SK-N-SH (cell line): ENCODE measurements around the gene STEAP1. TPM values are rescaled to one million over a fixed set of nuclear protein-coding genes. Genes with fewer than 3 reads are reported as not detected.
A peak's percentile ranks its signal among the peaks of the same experiment; 100 is the strongest.
"Not testable (repeated sequence)": the region's sequence is repeated elsewhere in the genome, so short reads cannot be mapped to it uniquely, and the experiment has no call there.

ENCODE experiments used
- CTCF ChIA-PET: fragments of 300-600, 350-600 bp; formaldehyde crosslinking; extraction: SDS; loops from one replicate; lab custom pipeline; 2021; lab: Yijun Ruan, JAX
- POLR2A ChIA-PET: fragments of 350-600 bp; sonication (Branson Sonifier 250); formaldehyde crosslinking; extraction: SDS; loops from one replicate; lab custom pipeline; 2020; ENCODE audit warnings: antibody characterized with exemption, inconsistent platforms; lab: Yijun Ruan, JAX
- DNase-seq: peaks from one replicate; pipeline ENCODE4 v3.0.0; 2012
- H2AFZ ChIP-seq: fragments of 200-600 bp; sonication (generic); 2 replicates; pipeline ENCODE4 v1.8.1; 2016; ENCODE audit warnings: antibody characterized with exemption, mild to moderate bottlenecking, low read depth
- H3F3A ChIP-seq: fragments of 200-600 bp; sonication (generic); replicated peaks from 2 replicates; pipeline ENCODE3; 2016; ENCODE audit warnings: antibody characterized with exemption, mild to moderate bottlenecking; ENCODE audit not compliant: insufficient read depth
- H3K27ac ChIP-seq, 2 experiments: fragments of 200-500 bp in 1 of 2; fragments of 200-600 bp in 1 of 2; sonication (Bioruptor generic) in 1 of 2; sonication (generic), shearing (Covaris generic) in 1 of 2; 2 replicates each; pipeline versions ENCODE4 v1.5.1 to v1.6.1; 2014 to 2016; ENCODE audit warnings: low read depth in 2 of 2, inconsistent platforms in 1 of 2, low read length in 1 of 2, mild to moderate bottlenecking in 1 of 2, mixed read lengths in 1 of 2
- H3K27me3 ChIP-seq: fragments of 200-600 bp; sonication (generic), shearing (Covaris generic); 2 replicates; pipeline ENCODE4 v1.6.1; 2016; ENCODE audit warnings: mixed run types; ENCODE audit not compliant: insufficient read depth
- H3K36me3 ChIP-seq, 2 experiments: fragments of 200-500 bp in 1 of 2; fragments of 200-600 bp in 1 of 2; sonication (Bioruptor generic) in 1 of 2; sonication (generic) in 1 of 2; replicated peaks in 1 of 2; 2 replicates each; pipeline versions ENCODE3 to v1.5.1; 2014 to 2016; ENCODE audit warnings: low read length in 1 of 2, mild to moderate bottlenecking in 1 of 2; ENCODE audit not compliant: insufficient read depth in 2 of 2, control insufficient read depth in 1 of 2
- H3K4me1 ChIP-seq, 2 experiments: fragments of 200-500 bp in 1 of 2; fragments of 200-600 bp in 1 of 2; sonication (Bioruptor generic) in 1 of 2; sonication (generic), shearing (Covaris generic) in 1 of 2; 2 replicates each; pipeline versions ENCODE4 v1.5.1 to v1.6.1; 2014 to 2016; ENCODE audit warnings: low read depth in 1 of 2, low read length in 1 of 2, mixed run types in 1 of 2; ENCODE audit not compliant: insufficient read depth in 2 of 2, control insufficient read depth in 1 of 2
- H3K4me2 ChIP-seq: fragments of 200-600 bp; sonication (generic), shearing (Covaris generic); 2 replicates; pipeline ENCODE4 v1.6.1; 2017; ENCODE audit warnings: mixed run types
- H3K4me3 ChIP-seq, 2 experiments: fragments of 200-500 bp in 1 of 2; fragments of 200-600 bp in 1 of 2; sonication (Bioruptor generic) in 1 of 2; sonication (generic), shearing (Covaris generic) in 1 of 2; 2 replicates each; pipeline versions ENCODE4 v1.5.1 to v1.8.1; 2014 to 2016; ENCODE audit warnings: low read depth in 2 of 2, inconsistent platforms in 1 of 2, low read length in 1 of 2, mild to moderate bottlenecking in 1 of 2, mixed read lengths in 1 of 2, moderate library complexity in 1 of 2
- H3K79me2 ChIP-seq: fragments of 200-600 bp; sonication (generic); 2 replicates; pipeline ENCODE4 v1.8.1; 2017; ENCODE audit warnings: mild to moderate bottlenecking; ENCODE audit not compliant: insufficient read depth
- H3K9ac ChIP-seq: fragments of 200-600 bp; sonication (generic); 2 replicates; pipeline ENCODE4 v1.6.1; 2017; ENCODE audit warnings: mixed run types
- H3K9me2 ChIP-seq: fragments of 200-600 bp; sonication (generic); 2 replicates; pipeline ENCODE4 v1.6.1; 2017; ENCODE audit warnings: mixed run types
- H3K9me3 ChIP-seq: fragments of 200-600 bp; sonication (generic); 2 replicates; pipeline ENCODE4 v1.6.1; 2017; ENCODE audit warnings: mixed run types, mild to moderate bottlenecking, moderate library complexity
- H4K20me1 ChIP-seq: fragments of 200-600 bp; sonication (generic); 2 replicates; pipeline ENCODE4 v1.6.1; 2017; ENCODE audit warnings: mild to moderate bottlenecking, mixed run types; ENCODE audit not compliant: insufficient read depth
- CHD2 ChIP-seq: fragments of 150-350 bp; IDR thresholded peaks from 2 replicates; pipeline ENCODE4 v1.6.1; 2018; ENCODE audit warnings: low read length; ENCODE audit not compliant: partially characterized antibody
- EZH2phosphoT487 ChIP-seq: fragments of 200-600 bp; sonication (generic); IDR thresholded peaks from 2 replicates; pipeline ENCODE4 v1.6.1; 2017; ENCODE audit warnings: low read depth, mixed run types, mild to moderate bottlenecking, antibody characterized with exemption, moderate library complexity, borderline replicate concordance
- FOXJ3 ChIP-seq: sonication (generic); formaldehyde crosslinking; IDR thresholded peaks from 2 replicates; pipeline ENCODE4 v1.5.1; 2020; ENCODE audit warnings: mild to moderate bottlenecking, missing genetic modification reagents
- NRF1 ChIP-seq: IDR thresholded peaks from 2 replicates; pipeline ENCODE4 v1.6.1; 2012; ENCODE audit warnings: low read depth, mild to moderate bottlenecking, low read length
- RAD21 ChIP-seq: IDR thresholded peaks from 2 replicates; pipeline ENCODE4 v1.6.1; 2012; ENCODE audit warnings: mild to moderate bottlenecking, low read length
- RFX5 ChIP-seq: IDR thresholded peaks from 2 replicates; pipeline ENCODE4 v1.6.1; 2012; ENCODE audit warnings: mild to moderate bottlenecking, improper control_type of control experiment, low read length
- RXRA ChIP-seq: IDR thresholded peaks from 2 replicates; pipeline ENCODE4 v1.4.0; 2012; ENCODE audit warnings: low read depth, mild to moderate bottlenecking, borderline replicate concordance
- SMC3 ChIP-seq: IDR thresholded peaks from 2 replicates; pipeline ENCODE4 v1.6.1; 2012; ENCODE audit warnings: low read depth, low read length, improper control_type of control experiment
- TAF1 ChIP-seq: IDR thresholded peaks from 2 replicates; pipeline ENCODE4 v1.6.1; 2012; ENCODE audit warnings: low read depth, mild to moderate bottlenecking, low read length, moderate library complexity, borderline replicate concordance
- WGBS: methylation state at CpG from one replicate; pipeline ENCODE4 v1.1.6; 2017; ENCODE audit warnings: low lambda C conversion rate; 5-methylcytosine and 5-hydroxymethylcytosine counted together
- polyA plus RNA-seq, 3 experiments: library from polyadenylated mRNA; depleted of rRNA; stranded (reverse); fragments of >200 nt; gene quantifications; 2 replicates each; pipeline ENCODE4 v1.2.3, GENCODE V29; 2012
- TF ChIP-seq, protein P1 (sequence below): fragments of 200-600 bp; sonication (generic); IDR thresholded peaks from 2 replicates; pipeline ENCODE4 v1.6.1; 2017; ENCODE audit warnings: antibody characterized with exemption, mild to moderate bottlenecking, moderate library complexity
- TF ChIP-seq, protein P2 (sequence below): IDR thresholded peaks from 2 replicates; pipeline ENCODE4; 2012
- TF ChIP-seq, protein P3 (sequence below): IDR thresholded peaks from 2 replicates; pipeline ENCODE4 v1.4.0; 2012; ENCODE audit warnings: low read depth, borderline replicate concordance
- TF ChIP-seq, protein P4 (sequence below): fragments of 150-350 bp; IDR thresholded peaks from 2 replicates; pipeline ENCODE4 v1.6.1; 2017; ENCODE audit warnings: antibody characterized with exemption, low read length, low read depth, borderline replicate concordance

STEAP1 gene
- polyA plus RNA-seq, 1 of the 3 experiments (the other 2 are of a cell fraction) = 17.0 TPM

DNA sequence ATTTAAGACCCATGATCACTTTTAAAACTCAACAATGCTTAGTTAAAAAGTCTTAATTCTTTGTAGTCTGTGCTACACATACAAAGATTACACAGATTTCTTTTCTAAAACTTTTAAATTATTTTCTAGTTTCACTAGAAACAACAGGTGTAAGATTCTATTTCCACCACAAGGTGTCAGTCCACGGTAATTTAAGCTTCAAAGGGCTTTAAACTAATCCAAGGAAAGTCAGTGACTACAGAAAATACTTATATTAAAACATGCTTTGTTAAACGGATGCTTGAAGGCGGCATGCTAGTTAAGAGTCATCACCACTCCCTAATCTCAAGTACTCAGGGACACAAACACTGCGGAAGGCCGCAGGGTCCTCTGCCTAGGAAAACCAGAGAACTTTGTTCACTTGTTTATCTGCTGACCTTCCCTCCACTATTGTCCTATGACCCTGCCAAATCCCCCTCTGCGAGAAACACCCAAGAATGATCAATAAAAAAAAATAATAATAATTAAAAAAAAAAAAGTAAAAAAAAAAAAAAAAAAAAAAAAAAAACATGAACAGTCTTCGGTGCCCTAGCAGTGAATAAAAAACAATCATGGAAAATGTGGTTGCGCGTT, 1.5 kb upstream of the STEAP1 start:
- H3K36me3 ChIP-seq, POLR2A ChIA-PET, H3K9me3 ChIP-seq, H3K27me3 ChIP-seq, H3K9ac ChIP-seq, H3K9me2 ChIP-seq, H4K20me1 ChIP-seq, H3K4me1 ChIP-seq, H3K4me2 ChIP-seq: not testable (repeated sequence)
- Histone ChIP-seq H3F3A (peaks cover 19% of the 10 kb centered on the region), H3K27ac (peak overlapping the region in 1 of 2 experiments; percentile 37; a peak in 1 of 4 replicates), H3K79me2 (peaks cover 19% of the 10 kb centered on the region), H2AFZ (peak overlapping the region; percentile 100; the same call in 1 of the 2 replicates), H3K4me3 (peak overlapping the region in 1 of 2 experiments; percentile 25; a peak in 1 of 4 replicates)
- peak; percentile 42 for DNase-seq
- CTCF ChIA-PET = interaction anchor here (0.6 to 3.5 kb wide), 15 partner anchors 15 to 1909 kb away, joined by 3 to 120 read pairs (median 4); partner anchors contain the start of gene STEAP2
- 44% methylated on average over 9 of the region's 9 CpGs for WGBS
- TF ChIP-seq, protein P1, sequence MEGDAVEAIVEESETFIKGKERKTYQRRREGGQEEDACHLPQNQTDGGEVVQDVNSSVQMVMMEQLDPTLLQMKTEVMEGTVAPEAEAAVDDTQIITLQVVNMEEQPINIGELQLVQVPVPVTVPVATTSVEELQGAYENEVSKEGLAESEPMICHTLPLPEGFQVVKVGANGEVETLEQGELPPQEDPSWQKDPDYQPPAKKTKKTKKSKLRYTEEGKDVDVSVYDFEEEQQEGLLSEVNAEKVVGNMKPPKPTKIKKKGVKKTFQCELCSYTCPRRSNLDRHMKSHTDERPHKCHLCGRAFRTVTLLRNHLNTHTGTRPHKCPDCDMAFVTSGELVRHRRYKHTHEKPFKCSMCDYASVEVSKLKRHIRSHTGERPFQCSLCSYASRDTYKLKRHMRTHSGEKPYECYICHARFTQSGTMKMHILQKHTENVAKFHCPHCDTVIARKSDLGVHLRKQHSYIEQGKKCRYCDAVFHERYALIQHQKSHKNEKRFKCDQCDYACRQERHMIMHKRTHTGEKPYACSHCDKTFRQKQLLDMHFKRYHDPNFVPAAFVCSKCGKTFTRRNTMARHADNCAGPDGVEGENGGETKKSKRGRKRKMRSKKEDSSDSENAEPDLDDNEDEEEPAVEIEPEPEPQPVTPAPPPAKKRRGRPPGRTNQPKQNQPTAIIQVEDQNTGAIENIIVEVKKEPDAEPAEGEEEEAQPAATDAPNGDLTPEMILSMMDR = peak; percentile 91
- TF ChIP-seq SMC3 = peak; percentile 65
- peak; percentile 81 for TF ChIP-seq RAD21

DNA sequence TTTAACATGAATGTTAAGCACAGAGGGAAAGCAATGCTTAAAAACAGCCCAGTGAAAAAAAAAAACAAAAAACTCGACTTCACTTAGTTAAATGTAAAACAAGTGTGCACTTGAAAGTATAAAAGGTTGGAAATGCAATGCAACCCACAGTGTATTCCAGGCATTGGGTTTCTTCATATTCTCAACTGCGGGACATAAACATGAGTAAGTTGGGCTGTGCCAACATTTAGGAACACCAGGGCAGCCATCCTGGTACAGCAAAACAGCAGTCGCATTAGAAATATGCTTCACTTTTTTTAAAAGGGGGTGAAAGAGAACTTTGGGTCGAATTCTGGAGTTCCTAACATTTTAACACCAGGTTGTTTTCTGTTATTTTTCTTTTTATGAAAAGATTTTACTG, 937 bp downstream of the STEAP1 start:
- CTCF ChIA-PET = interaction anchor here (1.3 to 3.5 kb wide), 9 partner anchors 57 to 1912 kb away, joined by 4 to 120 read pairs (median 5); partner anchors contain the start of gene STEAP2
- no peak for DNase-seq

More for the DNA sequence above, 937 bp downstream of the STEAP1 start:
- Histone ChIP-seq H3K27ac (peak overlapping the region in 1 of 2 experiments; percentile 89; a peak in 2 of 4 replicates), H3K9me2 (no peaks in the 10 kb centered on the region), H2AFZ (peak overlapping the region; percentile 100; the same call in 1 of the 2 replicates), H3K9ac (peak overlapping the region; percentile 68; the same call in 1 of the 2 replicates), H3K4me3 (peak overlapping the region in 1 of 2 experiments; percentile 73; a peak in 1 of 4 replicates), H3K4me2 (peak overlapping the region; percentile 95), H3K36me3 (peaks cover 0 to 5% of the 10 kb centered on the region in 2 experiments), H3F3A (peaks cover 34% of the 10 kb centered on the region), H4K20me1 (no peaks in the 10 kb centered on the region), H3K27me3 (no peaks in the 10 kb centered on the region), H3K9me3 (no peaks in the 10 kb centered on the region), H3K79me2 (peaks cover 27% of the 10 kb centered on the region), H3K4me1 (peaks cover 3 to 13% of the 10 kb centered on the region in 2 experiments)
- WGBS = 65% methylated on average over 4 of the region's 4 CpGs
- POLR2A ChIA-PET = no interaction called here
- no peak for TF ChIP-seq RXRA
- no peak for TF ChIP-seq CHD2
- no peak for TF ChIP-seq RFX5
- no peak for TF ChIP-seq RAD21
- no peak for TF ChIP-seq TAF1
- TF ChIP-seq SMC3 = no peak
- TF ChIP-seq NRF1 = no peak
- TF ChIP-seq, protein P2, sequence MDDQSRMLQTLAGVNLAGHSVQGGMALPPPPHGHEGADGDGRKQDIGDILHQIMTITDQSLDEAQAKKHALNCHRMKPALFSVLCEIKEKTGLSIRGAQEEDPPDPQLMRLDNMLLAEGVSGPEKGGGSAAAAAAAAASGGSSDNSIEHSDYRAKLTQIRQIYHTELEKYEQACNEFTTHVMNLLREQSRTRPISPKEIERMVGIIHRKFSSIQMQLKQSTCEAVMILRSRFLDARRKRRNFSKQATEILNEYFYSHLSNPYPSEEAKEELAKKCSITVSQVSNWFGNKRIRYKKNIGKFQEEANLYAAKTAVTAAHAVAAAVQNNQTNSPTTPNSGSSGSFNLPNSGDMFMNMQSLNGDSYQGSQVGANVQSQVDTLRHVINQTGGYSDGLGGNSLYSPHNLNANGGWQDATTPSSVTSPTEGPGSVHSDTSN = no peak
- no peak for TF ChIP-seq FOXJ3
- no peak for TF ChIP-seq EZH2phosphoT487
- TF ChIP-seq, protein P3, sequence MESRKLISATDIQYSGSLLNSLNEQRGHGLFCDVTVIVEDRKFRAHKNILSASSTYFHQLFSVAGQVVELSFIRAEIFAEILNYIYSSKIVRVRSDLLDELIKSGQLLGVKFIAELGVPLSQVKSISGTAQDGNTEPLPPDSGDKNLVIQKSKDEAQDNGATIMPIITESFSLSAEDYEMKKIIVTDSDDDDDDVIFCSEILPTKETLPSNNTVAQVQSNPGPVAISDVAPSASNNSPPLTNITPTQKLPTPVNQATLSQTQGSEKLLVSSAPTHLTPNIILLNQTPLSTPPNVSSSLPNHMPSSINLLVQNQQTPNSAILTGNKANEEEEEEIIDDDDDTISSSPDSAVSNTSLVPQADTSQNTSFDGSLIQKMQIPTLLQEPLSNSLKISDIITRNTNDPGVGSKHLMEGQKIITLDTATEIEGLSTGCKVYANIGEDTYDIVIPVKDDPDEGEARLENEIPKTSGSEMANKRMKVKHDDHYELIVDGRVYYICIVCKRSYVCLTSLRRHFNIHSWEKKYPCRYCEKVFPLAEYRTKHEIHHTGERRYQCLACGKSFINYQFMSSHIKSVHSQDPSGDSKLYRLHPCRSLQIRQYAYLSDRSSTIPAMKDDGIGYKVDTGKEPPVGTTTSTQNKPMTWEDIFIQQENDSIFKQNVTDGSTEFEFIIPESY = no peak
- TF ChIP-seq, protein P4, sequence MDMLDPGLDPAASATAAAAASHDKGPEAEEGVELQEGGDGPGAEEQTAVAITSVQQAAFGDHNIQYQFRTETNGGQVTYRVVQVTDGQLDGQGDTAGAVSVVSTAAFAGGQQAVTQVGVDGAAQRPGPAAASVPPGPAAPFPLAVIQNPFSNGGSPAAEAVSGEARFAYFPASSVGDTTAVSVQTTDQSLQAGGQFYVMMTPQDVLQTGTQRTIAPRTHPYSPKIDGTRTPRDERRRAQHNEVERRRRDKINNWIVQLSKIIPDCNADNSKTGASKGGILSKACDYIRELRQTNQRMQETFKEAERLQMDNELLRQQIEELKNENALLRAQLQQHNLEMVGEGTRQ = no peak
